LNCaP clone FGC (cell line): Measurements from ENCODE around the gene CYP26A1.

Source experiments
- DNase-seq: peaks from one replicate; pipeline ENCODE4 v3.0.0-alpha.2; 2011; ENCODE audit warnings: low read depth
- H3K4me3 ChIP-seq: 2 replicates; pipeline ENCODE4 v1.5.1; 2011; ENCODE audit warnings: mild to moderate bottlenecking, low read depth, low read length, control low read depth
- CTCF ChIP-seq: IDR thresholded peaks from 2 replicates; pipeline ENCODE4 v1.5.1; 2012; ENCODE audit warnings: mild to moderate bottlenecking; ENCODE audit not compliant: control insufficient read depth, insufficient read depth; ENCODE audit errors: extremely low read depth

The CYP26A1 gene, protein sequence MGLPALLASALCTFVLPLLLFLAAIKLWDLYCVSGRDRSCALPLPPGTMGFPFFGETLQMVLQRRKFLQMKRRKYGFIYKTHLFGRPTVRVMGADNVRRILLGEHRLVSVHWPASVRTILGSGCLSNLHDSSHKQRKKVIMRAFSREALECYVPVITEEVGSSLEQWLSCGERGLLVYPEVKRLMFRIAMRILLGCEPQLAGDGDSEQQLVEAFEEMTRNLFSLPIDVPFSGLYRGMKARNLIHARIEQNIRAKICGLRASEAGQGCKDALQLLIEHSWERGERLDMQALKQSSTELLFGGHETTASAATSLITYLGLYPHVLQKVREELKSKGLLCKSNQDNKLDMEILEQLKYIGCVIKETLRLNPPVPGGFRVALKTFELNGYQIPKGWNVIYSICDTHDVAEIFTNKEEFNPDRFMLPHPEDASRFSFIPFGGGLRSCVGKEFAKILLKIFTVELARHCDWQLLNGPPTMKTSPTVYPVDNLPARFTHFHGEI

GRCh38 chr10:93073539-93074146 lies at the start of gene CYP26A1:
Gene CYP26A1, plus strand, starts transcription at chr10:93073893. Its CDS starts 42 bp downstream, at chr10:93073935.
- TF ChIP-seq CTCF: peak; percentile 32; the same call in 1 of the 2 replicates
- DNase-seq: no peak
- H3K4me3 ChIP-seq: peak within 1 kb of the TSS; percentile 48

DNA sequence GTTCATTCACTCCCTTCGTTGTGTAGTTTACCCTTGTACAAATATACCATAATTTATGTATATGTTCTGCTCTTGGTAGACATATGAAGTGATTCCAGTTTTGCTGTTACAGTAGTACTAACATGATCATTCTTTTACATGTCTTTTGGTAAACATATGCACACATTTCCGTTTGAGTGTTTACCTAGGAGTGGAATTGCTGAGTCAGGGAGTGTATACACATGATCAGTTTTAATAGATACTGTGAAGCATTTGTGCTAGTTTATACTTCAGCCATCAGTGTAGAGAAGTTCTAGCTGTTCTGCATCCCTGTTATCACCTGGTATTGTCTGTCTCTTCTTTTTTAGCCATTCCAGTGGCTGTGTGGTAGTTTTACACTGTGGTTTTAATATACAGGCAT lies 47.6 kb upstream of the CYP26A1 start:
- no peak for TF ChIP-seq CTCF

GRCh38 chr10:93027508-93027907 lies 46.2 kb upstream of the CYP26A1 start:
- no peak for TF ChIP-seq CTCF
- DNase-seq: no peak
- H3K4me3 ChIP-seq: no peak overlapping the region

More for the DNA sequence above, 47.6 kb upstream of the CYP26A1 start:
- DNase-seq: peak; percentile 59
- no peak overlapping the region for H3K4me3 ChIP-seq

GRCh38 chr10:93028883-93029282 lies 44.8 kb upstream of the CYP26A1 start:
- DNase-seq: no peak
- H3K4me3 ChIP-seq: no peak overlapping the region

GRCh38 chr10:93030409-93030808 lies 43.3 kb upstream of the CYP26A1 start:
- DNase-seq: no peak
- no peak for TF ChIP-seq CTCF
- H3K4me3 ChIP-seq: no peak overlapping the region

More at GRCh38 chr10:93028883-93029282, 44.8 kb upstream of the CYP26A1 start:
- no peak for TF ChIP-seq CTCF

DNA sequence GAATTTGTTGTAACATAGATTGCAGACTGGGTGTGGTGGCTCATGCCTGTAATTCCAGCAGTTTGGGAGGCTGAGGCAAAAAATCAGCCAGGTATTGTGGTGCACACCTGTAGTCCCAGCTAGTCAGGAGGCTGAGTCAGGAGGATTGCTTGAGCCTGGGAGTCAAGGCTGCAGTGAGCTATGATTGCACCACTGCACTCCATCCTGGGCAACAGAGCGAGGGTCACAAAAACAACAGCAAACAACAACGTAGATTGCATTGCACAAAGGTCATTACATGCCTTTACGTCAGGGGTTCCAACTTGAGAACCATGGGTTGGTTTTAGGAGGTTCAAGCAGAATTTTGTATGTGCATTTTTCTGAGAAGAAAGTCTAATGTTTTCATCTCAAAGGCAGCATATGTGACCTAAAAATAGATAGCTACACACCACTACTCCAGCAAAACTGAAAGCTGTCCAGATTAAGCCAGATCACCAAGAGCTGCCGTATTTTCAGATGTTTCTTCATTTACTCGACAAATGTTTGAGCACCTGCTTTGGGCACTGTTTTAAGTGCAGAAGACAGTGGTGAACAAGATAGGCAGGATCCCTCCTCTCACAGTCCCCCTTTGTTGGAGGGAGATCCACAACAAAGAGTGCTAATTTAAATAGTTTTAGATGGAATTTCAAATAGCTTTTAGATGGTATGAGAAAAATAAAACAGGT lies 41.4 kb upstream of the CYP26A1 start:
- H3K4me3 ChIP-seq: no peak overlapping the region

More for the DNA sequence above, 41.4 kb upstream of the CYP26A1 start:
- TF ChIP-seq CTCF: no peak
- DNase-seq: no peak
